ENCODE results near the gene WWC2. TPM values are rescaled to one million over a fixed set of nuclear protein-coding genes. Genes with fewer than 3 reads are reported as not detected.

WWC2 gene
- total RNA-seq, 1 experiment from 2014 or later: 126 TPM

DNA sequence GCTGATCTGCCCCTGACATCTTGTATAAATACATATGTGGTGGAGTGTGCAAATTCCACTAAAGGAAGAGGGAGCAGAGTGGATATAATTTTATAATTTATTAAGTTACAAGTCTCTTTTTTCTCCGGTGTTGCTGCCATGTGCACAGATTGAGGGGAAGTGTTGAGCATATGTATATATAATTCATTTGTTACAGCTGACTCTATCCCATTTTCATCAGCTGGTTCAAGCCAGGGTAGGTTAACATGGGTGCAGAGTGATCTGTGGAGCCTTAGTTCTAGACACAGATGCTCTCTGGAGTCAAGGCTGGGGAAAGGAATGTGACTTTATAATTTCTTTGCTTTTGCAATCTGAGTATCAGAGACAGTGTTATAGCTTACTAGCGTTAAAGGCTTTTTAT lies 103.5 kb downstream of the WWC2 start:
- TF ChIP-seq, protein P1, sequence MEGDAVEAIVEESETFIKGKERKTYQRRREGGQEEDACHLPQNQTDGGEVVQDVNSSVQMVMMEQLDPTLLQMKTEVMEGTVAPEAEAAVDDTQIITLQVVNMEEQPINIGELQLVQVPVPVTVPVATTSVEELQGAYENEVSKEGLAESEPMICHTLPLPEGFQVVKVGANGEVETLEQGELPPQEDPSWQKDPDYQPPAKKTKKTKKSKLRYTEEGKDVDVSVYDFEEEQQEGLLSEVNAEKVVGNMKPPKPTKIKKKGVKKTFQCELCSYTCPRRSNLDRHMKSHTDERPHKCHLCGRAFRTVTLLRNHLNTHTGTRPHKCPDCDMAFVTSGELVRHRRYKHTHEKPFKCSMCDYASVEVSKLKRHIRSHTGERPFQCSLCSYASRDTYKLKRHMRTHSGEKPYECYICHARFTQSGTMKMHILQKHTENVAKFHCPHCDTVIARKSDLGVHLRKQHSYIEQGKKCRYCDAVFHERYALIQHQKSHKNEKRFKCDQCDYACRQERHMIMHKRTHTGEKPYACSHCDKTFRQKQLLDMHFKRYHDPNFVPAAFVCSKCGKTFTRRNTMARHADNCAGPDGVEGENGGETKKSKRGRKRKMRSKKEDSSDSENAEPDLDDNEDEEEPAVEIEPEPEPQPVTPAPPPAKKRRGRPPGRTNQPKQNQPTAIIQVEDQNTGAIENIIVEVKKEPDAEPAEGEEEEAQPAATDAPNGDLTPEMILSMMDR (IDR thresholded peaks at IDR 0.05): no peak
- TF ChIP-seq SMAD4 (CRISPR knock-in tag; IDR thresholded peaks at IDR 0.05) (no peak), RORB (CRISPR knock-in tag; IDR thresholded peaks at IDR 0.05) (no peak), EMX1 (CRISPR knock-in tag; IDR thresholded peaks at IDR 0.05) (no peak), FOXJ3 (CRISPR knock-in tag; IDR thresholded peaks at IDR 0.05; ENCODE audit: borderline replicate concordance) (no peak), MYBL2 (CRISPR knock-in tag; IDR thresholded peaks at IDR 0.05) (no peak), HMGA2 (CRISPR knock-in tag; IDR thresholded peaks at IDR 0.05) (no peak), SOX15 (CRISPR knock-in tag; IDR thresholded peaks at IDR 0.05) (no peak), ELF4 (CRISPR knock-in tag; IDR thresholded peaks at IDR 0.05; ENCODE audit: low read depth) (no peak), NFATC4 (CRISPR knock-in tag; IDR thresholded peaks at IDR 0.05) (no peak), ZNF219 (CRISPR knock-in tag; IDR thresholded peaks at IDR 0.05; ENCODE audit: borderline replicate concordance) (no peak)
- TF ChIP-seq, protein P2, sequence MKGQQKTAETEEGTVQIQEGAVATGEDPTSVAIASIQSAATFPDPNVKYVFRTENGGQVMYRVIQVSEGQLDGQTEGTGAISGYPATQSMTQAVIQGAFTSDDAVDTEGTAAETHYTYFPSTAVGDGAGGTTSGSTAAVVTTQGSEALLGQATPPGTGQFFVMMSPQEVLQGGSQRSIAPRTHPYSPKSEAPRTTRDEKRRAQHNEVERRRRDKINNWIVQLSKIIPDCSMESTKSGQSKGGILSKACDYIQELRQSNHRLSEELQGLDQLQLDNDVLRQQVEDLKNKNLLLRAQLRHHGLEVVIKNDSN (CRISPR knock-in tag; IDR thresholded peaks at IDR 0.05): no peak
- TF ChIP-seq, protein P3, sequence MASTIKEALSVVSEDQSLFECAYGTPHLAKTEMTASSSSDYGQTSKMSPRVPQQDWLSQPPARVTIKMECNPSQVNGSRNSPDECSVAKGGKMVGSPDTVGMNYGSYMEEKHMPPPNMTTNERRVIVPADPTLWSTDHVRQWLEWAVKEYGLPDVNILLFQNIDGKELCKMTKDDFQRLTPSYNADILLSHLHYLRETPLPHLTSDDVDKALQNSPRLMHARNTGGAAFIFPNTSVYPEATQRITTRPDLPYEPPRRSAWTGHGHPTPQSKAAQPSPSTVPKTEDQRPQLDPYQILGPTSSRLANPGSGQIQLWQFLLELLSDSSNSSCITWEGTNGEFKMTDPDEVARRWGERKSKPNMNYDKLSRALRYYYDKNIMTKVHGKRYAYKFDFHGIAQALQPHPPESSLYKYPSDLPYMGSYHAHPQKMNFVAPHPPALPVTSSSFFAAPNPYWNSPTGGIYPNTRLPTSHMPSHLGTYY (CRISPR knock-in tag; IDR thresholded peaks at IDR 0.05): no peak
- Mint-ChIP-seq H3K9me3 (no peaks in the 10 kb centered on the region), H3K27ac (no peak overlapping the region), H3K27me3 (ENCODE audit: low read depth) (no peaks in the 10 kb centered on the region), H3K4me3 (no peak overlapping the region), H3K36me3 (peaks cover 3% of the 10 kb centered on the region), H3K4me1 (peaks cover 39% of the 10 kb centered on the region)
- CTCF ChIA-PET: no interaction called here
- no peak for ATAC-seq
- POLR2A ChIA-PET: no interaction called here
- DNase-seq (ENCODE audit: low spot score): no peak

DNA sequence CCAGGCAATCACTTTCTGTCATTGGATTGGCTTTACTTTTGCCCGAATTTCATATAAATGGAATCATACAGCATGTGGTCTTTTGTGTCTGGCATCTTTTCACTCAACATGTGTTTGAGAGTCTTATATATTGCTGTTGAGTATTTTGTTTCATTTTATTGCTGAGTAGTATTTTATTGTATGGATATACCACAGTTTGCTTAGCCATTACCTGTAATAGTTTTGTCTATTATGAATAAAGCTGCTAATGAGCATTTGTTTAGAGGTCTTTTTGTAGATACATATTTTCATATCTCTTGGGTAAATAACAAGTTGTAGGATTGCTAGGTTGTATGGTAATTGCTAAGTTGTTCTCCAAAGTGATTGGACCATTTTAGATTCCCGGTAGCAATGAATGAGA lies 105.7 kb downstream of the WWC2 start:
- peaks cover 36% of the 10 kb centered on the region for H3K4me1 Mint-ChIP-seq
- no peak overlapping the region for H3K27ac Mint-ChIP-seq
- ATAC-seq: no peak
- DNase-seq (ENCODE audit: low spot score): no peak
- no peak overlapping the region for H3K4me3 Mint-ChIP-seq
- CTCF ChIA-PET: interaction anchor here (0.8 to 1.2 kb wide), 2 partner anchors 10 to 58 kb away, joined by 3 read pairs; no protein-coding TSS in a partner anchor
- H3K27me3 Mint-ChIP-seq (ENCODE audit: low read depth): no peaks in the 10 kb centered on the region
- POLR2A ChIA-PET: no interaction called here
- H3K36me3 Mint-ChIP-seq: peaks cover 21% of the 10 kb centered on the region
- H3K9me3 Mint-ChIP-seq: no peaks in the 10 kb centered on the region
- no peak for TF ChIP-seq MXD4 (CRISPR knock-in tag; IDR thresholded peaks at IDR 0.05; ENCODE audit: borderline replicate concordance)
- TF ChIP-seq ZNF317 (CRISPR knock-in tag; IDR thresholded peaks at IDR 0.05; ENCODE audit: borderline replicate concordance, low read depth): no peak
- no peak for TF ChIP-seq NFE2L1 (CRISPR knock-in tag; IDR thresholded peaks at IDR 0.05)
- TF ChIP-seq TEAD1 (CRISPR knock-in tag; IDR thresholded peaks at IDR 0.05): no peak
- no peak for TF ChIP-seq SP1 (CRISPR knock-in tag; conservative IDR thresholded peaks at IDR 0.05)
- TF ChIP-seq CBFB (CRISPR knock-in tag; IDR thresholded peaks at IDR 0.05; ENCODE audit: low read depth): no peak
- TF ChIP-seq, protein P4, sequence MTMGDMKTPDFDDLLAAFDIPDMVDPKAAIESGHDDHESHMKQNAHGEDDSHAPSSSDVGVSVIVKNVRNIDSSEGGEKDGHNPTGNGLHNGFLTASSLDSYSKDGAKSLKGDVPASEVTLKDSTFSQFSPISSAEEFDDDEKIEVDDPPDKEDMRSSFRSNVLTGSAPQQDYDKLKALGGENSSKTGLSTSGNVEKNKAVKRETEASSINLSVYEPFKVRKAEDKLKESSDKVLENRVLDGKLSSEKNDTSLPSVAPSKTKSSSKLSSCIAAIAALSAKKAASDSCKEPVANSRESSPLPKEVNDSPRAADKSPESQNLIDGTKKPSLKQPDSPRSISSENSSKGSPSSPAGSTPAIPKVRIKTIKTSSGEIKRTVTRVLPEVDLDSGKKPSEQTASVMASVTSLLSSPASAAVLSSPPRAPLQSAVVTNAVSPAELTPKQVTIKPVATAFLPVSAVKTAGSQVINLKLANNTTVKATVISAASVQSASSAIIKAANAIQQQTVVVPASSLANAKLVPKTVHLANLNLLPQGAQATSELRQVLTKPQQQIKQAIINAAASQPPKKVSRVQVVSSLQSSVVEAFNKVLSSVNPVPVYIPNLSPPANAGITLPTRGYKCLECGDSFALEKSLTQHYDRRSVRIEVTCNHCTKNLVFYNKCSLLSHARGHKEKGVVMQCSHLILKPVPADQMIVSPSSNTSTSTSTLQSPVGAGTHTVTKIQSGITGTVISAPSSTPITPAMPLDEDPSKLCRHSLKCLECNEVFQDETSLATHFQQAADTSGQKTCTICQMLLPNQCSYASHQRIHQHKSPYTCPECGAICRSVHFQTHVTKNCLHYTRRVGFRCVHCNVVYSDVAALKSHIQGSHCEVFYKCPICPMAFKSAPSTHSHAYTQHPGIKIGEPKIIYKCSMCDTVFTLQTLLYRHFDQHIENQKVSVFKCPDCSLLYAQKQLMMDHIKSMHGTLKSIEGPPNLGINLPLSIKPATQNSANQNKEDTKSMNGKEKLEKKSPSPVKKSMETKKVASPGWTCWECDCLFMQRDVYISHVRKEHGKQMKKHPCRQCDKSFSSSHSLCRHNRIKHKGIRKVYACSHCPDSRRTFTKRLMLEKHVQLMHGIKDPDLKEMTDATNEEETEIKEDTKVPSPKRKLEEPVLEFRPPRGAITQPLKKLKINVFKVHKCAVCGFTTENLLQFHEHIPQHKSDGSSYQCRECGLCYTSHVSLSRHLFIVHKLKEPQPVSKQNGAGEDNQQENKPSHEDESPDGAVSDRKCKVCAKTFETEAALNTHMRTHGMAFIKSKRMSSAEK (CRISPR knock-in tag; IDR thresholded peaks at IDR 0.05; ENCODE audit: borderline replicate concordance): no peak
- TF ChIP-seq PRRX2 (CRISPR knock-in tag; IDR thresholded peaks at IDR 0.05): no peak
- TF ChIP-seq, protein P2 (CRISPR knock-in tag; IDR thresholded peaks at IDR 0.05): no peak
- TF ChIP-seq, protein P5, sequence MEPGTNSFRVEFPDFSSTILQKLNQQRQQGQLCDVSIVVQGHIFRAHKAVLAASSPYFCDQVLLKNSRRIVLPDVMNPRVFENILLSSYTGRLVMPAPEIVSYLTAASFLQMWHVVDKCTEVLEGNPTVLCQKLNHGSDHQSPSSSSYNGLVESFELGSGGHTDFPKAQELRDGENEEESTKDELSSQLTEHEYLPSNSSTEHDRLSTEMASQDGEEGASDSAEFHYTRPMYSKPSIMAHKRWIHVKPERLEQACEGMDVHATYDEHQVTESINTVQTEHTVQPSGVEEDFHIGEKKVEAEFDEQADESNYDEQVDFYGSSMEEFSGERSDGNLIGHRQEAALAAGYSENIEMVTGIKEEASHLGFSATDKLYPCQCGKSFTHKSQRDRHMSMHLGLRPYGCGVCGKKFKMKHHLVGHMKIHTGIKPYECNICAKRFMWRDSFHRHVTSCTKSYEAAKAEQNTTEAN (CRISPR knock-in tag; IDR thresholded peaks at IDR 0.05): no peak
- TF ChIP-seq NR2C2 (CRISPR knock-in tag; IDR thresholded peaks at IDR 0.05): no peak
- TF ChIP-seq, protein P6, sequence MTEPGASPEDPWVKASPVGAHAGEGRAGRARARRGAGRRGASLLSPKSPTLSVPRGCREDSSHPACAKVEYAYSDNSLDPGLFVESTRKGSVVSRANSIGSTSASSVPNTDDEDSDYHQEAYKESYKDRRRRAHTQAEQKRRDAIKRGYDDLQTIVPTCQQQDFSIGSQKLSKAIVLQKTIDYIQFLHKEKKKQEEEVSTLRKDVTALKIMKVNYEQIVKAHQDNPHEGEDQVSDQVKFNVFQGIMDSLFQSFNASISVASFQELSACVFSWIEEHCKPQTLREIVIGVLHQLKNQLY (CRISPR knock-in tag; IDR thresholded peaks at IDR 0.05): no peak
- no peak for TF ChIP-seq ELF4 (CRISPR knock-in tag; IDR thresholded peaks at IDR 0.05; ENCODE audit: low read depth)
- TF ChIP-seq ZNF219 (CRISPR knock-in tag; IDR thresholded peaks at IDR 0.05; ENCODE audit: borderline replicate concordance): no peak
- no peak for TF ChIP-seq RELA (CRISPR knock-in tag; IDR thresholded peaks at IDR 0.05; ENCODE audit: borderline replicate concordance)
- no peak for TF ChIP-seq FOXJ3 (CRISPR knock-in tag; IDR thresholded peaks at IDR 0.05; ENCODE audit: borderline replicate concordance)
